GM19238 (cell line): ENCODE data around the gene KCTD7.
"Not testable (repeated sequence)": the region's sequence is repeated elsewhere in the genome, so short reads cannot be mapped to it uniquely, and the experiment has no call there.

Experiments
- DNase-seq: peaks from one replicate; pipeline ENCODE4 v3.0.0; 2011; ENCODE audit warnings: low spot score; ENCODE audit not compliant: insufficient read length

Gene KCTD7

DNA sequence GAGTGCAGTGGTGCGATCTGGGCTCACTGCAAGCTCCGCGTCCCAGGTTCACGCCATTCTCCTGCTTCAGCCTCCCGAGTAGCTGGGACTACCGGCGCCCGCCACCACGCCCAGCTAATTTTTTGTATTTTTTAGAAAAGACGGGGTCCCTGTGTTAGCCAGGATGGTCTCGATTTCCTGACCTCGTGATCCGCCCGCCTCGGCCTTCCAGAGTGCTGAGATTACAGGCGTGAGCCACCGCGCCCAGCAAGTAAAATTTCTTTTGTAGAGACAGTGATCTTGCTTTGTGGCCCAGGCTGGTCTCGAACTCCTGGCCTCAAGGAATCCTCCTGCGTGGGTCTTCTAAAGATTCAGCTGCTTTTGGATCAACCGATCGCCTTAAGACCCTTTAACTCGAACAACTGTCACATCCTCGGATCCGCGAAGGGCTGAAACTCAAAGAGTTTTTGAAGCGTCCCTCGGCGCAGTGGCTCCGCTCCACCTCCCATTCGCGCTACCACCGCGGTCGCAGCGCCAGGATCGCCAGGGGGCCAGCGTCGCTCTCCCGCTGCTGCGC, 25.1 kb downstream of the KCTD7 start:
- DNase-seq, result not testable (repeated sequence)

GRCh38 chr7:66654275-66655112, 25.8 kb downstream of the KCTD7 start:
- peak; percentile 98 for DNase-seq

GRCh38 chr7:66655113-66655806, 26.6 kb downstream of the KCTD7 start:
- not testable (repeated sequence) for DNase-seq

- not testable (repeated sequence) for DNase-seq
Measured at GRCh38 chr7:66655826-66656485, 27.3 kb downstream of the KCTD7 start.

- no peak for DNase-seq
Measured at GRCh38 chr7:66657798-66658197, 29.1 kb downstream of the KCTD7 start.

- no peak for DNase-seq
Measured at GRCh38 chr7:66662646-66663264, 34.1 kb downstream of the KCTD7 start.

DNA sequence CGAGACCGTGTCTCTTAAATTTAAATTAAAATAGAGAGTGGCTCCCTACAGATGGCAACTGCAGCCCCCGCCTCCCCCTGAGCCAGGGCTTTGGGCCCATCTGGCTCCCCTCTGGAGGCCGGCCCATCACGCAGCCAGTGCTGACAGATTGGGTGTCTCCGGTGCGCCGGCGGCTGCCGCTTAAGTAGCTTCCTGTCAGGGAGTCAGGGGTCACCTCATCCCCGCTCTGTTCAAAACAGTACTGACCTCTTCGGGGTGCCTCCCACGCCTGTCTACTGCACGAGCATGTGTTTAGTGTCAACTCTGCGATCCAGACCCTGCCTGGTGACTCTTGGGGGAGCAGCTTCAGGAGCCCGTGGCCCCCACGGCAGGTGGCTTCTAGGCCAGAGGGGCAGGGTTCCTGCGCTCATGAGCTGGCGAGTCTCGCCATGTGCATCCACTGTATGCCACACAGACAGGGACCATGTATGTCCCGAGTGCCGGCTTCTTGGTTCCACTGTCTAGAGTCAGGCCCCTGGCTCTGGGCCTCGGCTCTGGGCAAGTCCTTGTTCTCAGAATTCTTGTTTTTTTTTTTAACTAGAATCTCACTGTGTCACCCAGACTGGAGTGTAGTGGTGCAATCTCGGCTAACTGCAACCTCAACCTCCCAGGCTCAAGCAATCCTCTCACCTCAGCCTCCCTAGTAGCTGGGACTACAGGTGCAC, 36.1 kb downstream of the KCTD7 start:
- DNase-seq, result no peak

- no peak for DNase-seq
Measured at GRCh38 chr7:66666313-66666952, 37.8 kb downstream of the KCTD7 start.

GRCh38 chr7:66667023-66667728, 38.5 kb downstream of the KCTD7 start:
- no peak for DNase-seq

- DNase-seq, result no peak
Measured at GRCh38 chr7:66668112-66668511, 39.4 kb downstream of the KCTD7 start.

- no peak for DNase-seq
Measured at GRCh38 chr7:66668677-66669076, 40.0 kb downstream of the KCTD7 start.

- DNase-seq, result no peak
Measured at GRCh38 chr7:66669088-66669487, 40.4 kb downstream of the KCTD7 start.

DNA sequence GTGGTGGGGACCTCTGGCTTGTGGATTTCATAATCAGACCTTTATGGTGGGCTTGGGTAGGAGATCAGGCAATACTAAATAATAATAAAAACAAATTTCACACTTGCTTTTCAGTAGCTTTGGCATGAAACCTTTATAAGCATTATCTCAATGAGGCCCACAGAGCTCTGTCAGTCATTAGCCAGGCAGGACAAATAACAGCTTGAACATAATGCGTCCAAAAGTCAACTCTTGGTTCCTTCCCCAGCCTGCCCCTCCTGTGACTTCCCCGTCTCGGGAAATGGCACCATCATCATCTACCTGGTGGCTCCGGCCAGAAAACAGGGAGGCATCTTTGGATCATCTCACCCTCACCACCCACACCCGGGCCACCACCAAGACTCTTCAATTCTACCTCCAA, 40.8 kb downstream of the KCTD7 start:
- no peak for DNase-seq

- no peak for DNase-seq
Measured at GRCh38 chr7:66671034-66671433, 42.4 kb downstream of the KCTD7 start.

DNA sequence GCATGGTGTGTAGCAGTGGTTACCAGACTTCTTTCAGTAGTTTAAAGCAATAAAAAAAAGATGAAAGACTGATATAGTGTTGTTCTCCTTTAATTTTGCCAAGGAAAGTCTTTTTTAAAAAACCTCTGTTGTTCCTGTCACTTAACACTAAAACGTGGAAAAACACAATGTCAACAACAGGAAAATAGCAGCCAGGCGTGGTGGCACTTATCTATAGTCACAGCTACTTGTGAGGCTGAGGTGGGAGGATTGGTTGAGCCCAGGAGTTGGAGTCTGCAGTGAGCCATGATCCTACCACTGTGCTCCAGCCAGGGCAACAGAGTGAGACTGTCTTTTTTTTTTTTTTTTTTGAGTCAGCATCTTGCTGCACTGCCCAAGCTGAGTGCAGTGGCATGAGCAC, 42.8 kb downstream of the KCTD7 start:
- not testable (repeated sequence) for DNase-seq

GRCh38 chr7:66672432-66673123, 43.9 kb downstream of the KCTD7 start:
- not testable (repeated sequence) for DNase-seq

DNA sequence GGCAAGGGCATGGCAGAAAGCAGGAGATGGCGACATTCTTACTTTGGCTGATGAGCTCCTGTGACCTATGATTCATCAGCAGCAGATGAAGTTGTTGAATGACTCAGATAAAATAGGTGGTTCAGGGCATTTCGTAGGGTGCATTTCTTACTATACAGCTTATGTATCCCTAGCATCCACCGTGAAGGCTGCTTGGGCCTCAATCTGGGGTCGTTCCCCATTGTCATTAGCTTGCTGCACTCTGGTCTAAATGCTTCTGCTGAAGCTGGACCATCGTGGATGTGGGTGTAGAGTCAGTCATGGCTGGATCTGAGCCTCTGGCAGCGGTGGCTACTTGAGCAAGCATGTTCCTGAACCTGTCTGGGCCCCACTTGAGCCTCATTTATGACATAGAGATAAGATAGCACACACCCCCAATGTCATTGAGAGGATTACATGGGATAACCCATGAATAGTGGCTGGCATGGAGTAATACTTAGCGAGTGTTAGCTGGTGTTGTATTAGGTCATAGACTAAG, 44.5 kb downstream of the KCTD7 start:
- DNase-seq, result not testable (repeated sequence)

DNA sequence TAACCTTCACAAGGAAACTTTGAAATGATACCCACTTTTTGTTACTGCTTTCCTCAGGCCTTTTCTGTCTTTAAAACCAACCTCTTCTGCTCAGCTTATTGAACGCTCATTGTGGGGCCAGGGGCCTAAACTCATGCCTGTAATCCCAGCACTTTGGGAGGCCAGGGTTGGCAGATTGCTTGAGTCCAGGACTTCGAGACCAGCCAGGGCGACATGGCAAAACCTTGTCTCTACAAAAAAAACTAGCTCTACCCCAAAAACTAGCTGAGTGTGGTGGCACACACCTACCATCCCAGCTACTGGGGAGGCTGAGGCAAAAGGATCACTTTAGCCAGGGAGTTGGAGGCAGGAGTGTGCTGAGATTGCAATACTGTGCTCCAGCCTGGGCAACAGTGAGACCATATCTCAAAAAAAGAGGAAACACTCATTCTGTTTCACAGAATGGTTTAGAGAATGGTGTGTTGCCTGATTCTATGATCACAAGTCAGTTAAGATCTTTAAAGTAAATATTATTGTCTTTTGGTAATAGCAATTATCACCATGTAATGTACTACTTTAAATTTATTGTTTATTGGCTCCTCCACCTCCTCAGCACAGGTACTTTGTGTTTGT, 51.1 kb downstream of the KCTD7 start:
- no peak for DNase-seq
